HG02973 (cell line): ENCODE results near the gene CER1.

ENCODE experiments used
- ATAC-seq: cut with Tn5 transposase; IDR thresholded peaks from one replicate; pipeline ENCODE4 v1.9.1; 2021; ENCODE audit warnings: moderate library complexity; ENCODE audit not compliant: unreplicated experiment

The CER1 gene

GRCh38 chr9:14670718-14671117 lies 51.8 kb downstream of the CER1 start:
- no peak for ATAC-seq
